Muscle layer of colon (tissue), 2 donors: ENCODE measurements around the gene SGCG.
"Not testable (repeated sequence)": the region's sequence is repeated elsewhere in the genome, so short reads cannot be mapped to it uniquely, and the experiment has no call there.

ENCODE experiments used
- H3K27ac ChIP-seq: one replicate; pipeline ENCODE4 v1.7.0; 2013; ENCODE audit warnings: low read depth, mild to moderate bottlenecking, low read length, moderate library complexity
- H3K27me3 ChIP-seq, 2 donors: one replicate each; pipeline ENCODE4 v1.7.0; 2013; ENCODE audit warnings: low read length in 2 of 2, mild to moderate bottlenecking in 2 of 2; ENCODE audit not compliant: insufficient read depth in 2 of 2, control insufficient read depth in 1 of 2
- H3K36me3 ChIP-seq: one replicate; pipeline ENCODE4 v1.7.0; 2013; ENCODE audit warnings: mild to moderate bottlenecking, low read length; ENCODE audit not compliant: insufficient read depth
- H3K4me1 ChIP-seq: one replicate; pipeline ENCODE4 v1.7.0; 2013; ENCODE audit warnings: mild to moderate bottlenecking, low read length; ENCODE audit not compliant: insufficient read depth
- H3K4me3 ChIP-seq, 2 donors: one replicate each; pipeline ENCODE4 v1.7.0; 2013; ENCODE audit warnings: low read length in 2 of 2, low read depth in 1 of 2, mild to moderate bottlenecking in 1 of 2, moderate library complexity in 1 of 2
- H3K9ac ChIP-seq: one replicate; pipeline ENCODE4 v1.7.0; 2013; ENCODE audit warnings: low read length
- H3K9me3 ChIP-seq: one replicate; pipeline ENCODE4 v1.7.0; 2013; ENCODE audit warnings: mild to moderate bottlenecking, low read length
- donor health status: abdominal sarcoma.
- donor health status: Adenocarcinoma of cecum.

SGCG gene, protein sequence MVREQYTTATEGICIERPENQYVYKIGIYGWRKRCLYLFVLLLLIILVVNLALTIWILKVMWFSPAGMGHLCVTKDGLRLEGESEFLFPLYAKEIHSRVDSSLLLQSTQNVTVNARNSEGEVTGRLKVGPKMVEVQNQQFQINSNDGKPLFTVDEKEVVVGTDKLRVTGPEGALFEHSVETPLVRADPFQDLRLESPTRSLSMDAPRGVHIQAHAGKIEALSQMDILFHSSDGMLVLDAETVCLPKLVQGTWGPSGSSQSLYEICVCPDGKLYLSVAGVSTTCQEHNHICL

GRCh38 chr13:23180711-23181110 is at the start of gene SGCG:
Gene SGCG (plus strand): TSS chr13:23180979. CDS start chr13:23203695, 22,716 bp downstream.
- Histone ChIP-seq H3K9ac (no peak within 1 kb of the TSS), H3K4me3 (no peak within 1 kb of the TSS), H3K9me3 (no peaks in the 10 kb centered on the region), H3K27me3 (no peaks in the 10 kb centered on the region), H3K4me1 (no peaks in the 10 kb centered on the region), H3K36me3 (no peaks in the 10 kb centered on the region), H3K27ac (no peak within 1 kb of the TSS)

DNA sequence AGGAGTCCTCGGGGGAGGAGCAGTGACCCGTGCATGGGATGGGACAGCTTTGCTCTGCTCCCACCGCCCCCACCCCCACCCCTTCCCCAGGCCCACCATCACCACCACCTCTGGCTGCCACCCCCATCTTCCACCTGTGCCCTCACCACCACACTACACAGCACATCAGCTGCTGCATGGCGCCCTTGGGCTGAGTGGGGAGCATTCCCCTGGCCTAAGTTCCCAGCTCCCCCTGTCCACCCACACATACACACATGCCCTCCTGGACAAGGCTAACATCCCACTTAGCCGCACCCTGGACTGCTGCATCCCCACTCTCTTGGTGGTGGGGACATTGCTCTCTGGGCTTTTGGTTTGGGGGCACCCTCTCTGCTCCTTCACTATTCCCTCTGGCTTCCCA is 46.2 kb upstream of the SGCG start:
- Histone ChIP-seq H3K4me3 (no peak overlapping the region), H3K4me1 (no peaks in the 10 kb centered on the region), H3K9ac (no peak overlapping the region), H3K9me3 (no peaks in the 10 kb centered on the region), H3K27ac (no peak overlapping the region), H3K36me3 (no peaks in the 10 kb centered on the region), H3K27me3 (no peaks in the 10 kb centered on the region)

GRCh38 chr13:23140492-23140891 is 40.3 kb upstream of the SGCG start:
- H3K4me1 ChIP-seq = no peaks in the 10 kb centered on the region
- no peaks in the 10 kb centered on the region for H3K36me3 ChIP-seq
- H3K9me3 ChIP-seq = no peaks in the 10 kb centered on the region
- no peak overlapping the region for H3K27ac ChIP-seq
- H3K9ac ChIP-seq = no peak overlapping the region
- no peaks in the 10 kb centered on the region for H3K27me3 ChIP-seq
- H3K4me3 ChIP-seq = no peak overlapping the region

DNA sequence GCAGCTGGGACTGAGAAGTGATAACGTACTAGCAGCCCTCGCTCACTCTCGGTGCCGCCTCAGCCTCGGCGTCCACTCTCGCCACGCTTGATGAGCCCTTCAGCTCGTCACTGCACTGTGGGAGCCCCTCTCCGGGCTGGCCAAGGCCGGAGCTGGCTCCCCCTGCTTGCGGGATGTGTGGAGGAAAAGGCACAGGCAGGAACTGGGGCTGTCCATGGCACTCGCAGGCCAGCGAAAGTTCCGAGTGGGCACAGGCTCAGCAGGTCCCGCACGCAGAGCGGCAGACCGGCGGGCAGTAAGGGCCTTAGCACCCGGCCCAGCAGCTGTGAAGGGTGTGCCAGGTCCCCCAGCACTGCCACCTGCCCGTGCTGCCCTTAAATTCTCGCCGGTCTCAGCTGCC is 38.8 kb upstream of the SGCG start:
- H3K36me3 ChIP-seq = no peaks in the 10 kb centered on the region
- no peak overlapping the region for H3K9ac ChIP-seq
- H3K27me3 ChIP-seq = no peaks in the 10 kb centered on the region
- no peak overlapping the region for H3K4me3 ChIP-seq
- H3K4me1 ChIP-seq = no peaks in the 10 kb centered on the region
- no peak overlapping the region for H3K27ac ChIP-seq
- no peaks in the 10 kb centered on the region for H3K9me3 ChIP-seq

DNA sequence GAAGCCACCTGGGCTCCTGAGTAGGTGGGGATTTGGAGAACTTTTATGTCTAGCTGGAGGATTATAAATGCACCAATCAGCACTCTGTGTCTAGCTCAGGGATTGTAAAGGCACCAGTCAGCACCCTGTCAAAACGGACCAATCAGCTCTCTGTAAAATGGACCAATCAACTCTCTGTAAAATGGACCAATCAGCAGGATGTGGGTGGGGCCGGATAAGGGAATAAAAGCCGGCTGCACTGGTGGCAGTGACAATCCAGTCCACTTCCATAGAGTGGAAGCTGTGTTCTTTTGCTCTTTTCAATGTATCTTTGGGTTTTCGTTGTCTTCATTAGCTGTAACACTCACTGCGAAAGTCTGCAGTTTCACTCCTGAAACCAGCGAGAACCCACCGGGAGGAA is 38.2 kb upstream of the SGCG start:
- H3K27me3 ChIP-seq, H3K9ac ChIP-seq, H3K36me3 ChIP-seq, H3K9me3 ChIP-seq, H3K27ac ChIP-seq, H3K4me1 ChIP-seq, H3K4me3 ChIP-seq: not testable (repeated sequence)

GRCh38 chr13:23144431-23144830 is 36.3 kb upstream of the SGCG start:
- Histone ChIP-seq H3K36me3 (no peaks in the 10 kb centered on the region), H3K9me3 (no peaks in the 10 kb centered on the region), H3K27me3 (no peaks in the 10 kb centered on the region), H3K4me3 (no peak overlapping the region), H3K9ac (no peak overlapping the region), H3K4me1 (no peaks in the 10 kb centered on the region), H3K27ac (no peak overlapping the region)

DNA sequence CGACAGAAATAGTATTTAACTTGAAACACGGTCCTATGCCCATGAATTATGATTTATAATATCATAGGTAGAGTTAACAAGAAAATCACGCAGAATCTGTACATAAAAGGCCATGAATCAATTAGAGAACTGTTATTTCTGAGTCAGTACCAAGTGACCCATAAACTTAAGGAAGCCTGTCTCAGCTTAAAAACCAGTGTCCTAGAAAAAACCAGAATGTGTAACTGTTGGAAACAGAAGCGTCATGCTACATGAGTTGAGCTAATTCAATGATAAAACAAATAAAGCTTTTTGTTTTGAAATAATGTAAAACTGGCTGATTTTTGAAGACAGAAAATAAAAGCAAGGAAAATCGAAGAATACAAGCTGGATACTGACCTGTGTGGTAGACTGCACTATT is 34.8 kb upstream of the SGCG start:
- Histone ChIP-seq H3K9me3 (no peaks in the 10 kb centered on the region), H3K4me1 (no peaks in the 10 kb centered on the region), H3K27me3 (no peaks in the 10 kb centered on the region), H3K36me3 (no peaks in the 10 kb centered on the region), H3K9ac (no peak overlapping the region), H3K27ac (no peak overlapping the region), H3K4me3 (no peak overlapping the region)

- H3K27me3 ChIP-seq = no peaks in the 10 kb centered on the region
- H3K4me1 ChIP-seq = no peaks in the 10 kb centered on the region
- H3K9me3 ChIP-seq = no peaks in the 10 kb centered on the region
- H3K27ac ChIP-seq = no peak overlapping the region
- no peak overlapping the region for H3K9ac ChIP-seq
- no peak overlapping the region for H3K4me3 ChIP-seq
- no peaks in the 10 kb centered on the region for H3K36me3 ChIP-seq
Observed at GRCh38 chr13:23146811-23147625, 33.8 kb upstream of the SGCG start.

DNA sequence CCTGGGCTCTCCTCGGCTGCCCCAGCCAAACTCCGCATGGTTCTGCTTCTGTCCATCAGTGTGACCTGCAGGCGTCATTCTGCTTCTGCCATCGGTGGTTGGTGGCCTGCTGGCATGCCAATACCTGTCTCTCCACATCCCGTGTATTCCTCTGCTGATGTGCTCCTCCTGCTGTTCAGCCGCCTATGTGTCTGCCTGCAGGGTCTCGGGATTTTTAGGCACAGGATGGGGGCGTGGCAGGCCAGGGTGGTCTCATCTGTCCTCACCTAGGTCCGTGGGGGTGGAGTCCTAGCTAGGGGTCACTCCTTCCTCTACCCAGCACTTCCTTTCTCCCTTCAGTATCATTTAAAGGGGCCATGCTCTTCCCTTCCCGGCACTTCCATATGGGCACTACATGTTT is 33.0 kb upstream of the SGCG start:
- Histone ChIP-seq H3K9ac (no peak overlapping the region), H3K4me1 (no peaks in the 10 kb centered on the region), H3K4me3 (no peak overlapping the region), H3K9me3 (no peaks in the 10 kb centered on the region), H3K27me3 (no peaks in the 10 kb centered on the region), H3K36me3 (no peaks in the 10 kb centered on the region), H3K27ac (no peak overlapping the region)

GRCh38 chr13:23157781-23158180 is 23.0 kb upstream of the SGCG start:
- H3K9ac ChIP-seq = no peak overlapping the region
- H3K4me3 ChIP-seq = no peak overlapping the region
- no peaks in the 10 kb centered on the region for H3K27me3 ChIP-seq
- no peaks in the 10 kb centered on the region for H3K4me1 ChIP-seq
- no peaks in the 10 kb centered on the region for H3K36me3 ChIP-seq
- H3K9me3 ChIP-seq = no peaks in the 10 kb centered on the region
- H3K27ac ChIP-seq = no peak overlapping the region

GRCh38 chr13:23159205-23159759 is 21.5 kb upstream of the SGCG start:
- H3K36me3 ChIP-seq = no peaks in the 10 kb centered on the region
- no peaks in the 10 kb centered on the region for H3K9me3 ChIP-seq
- no peak overlapping the region for H3K9ac ChIP-seq
- no peak overlapping the region for H3K27ac ChIP-seq
- H3K27me3 ChIP-seq = no peaks in the 10 kb centered on the region
- no peaks in the 10 kb centered on the region for H3K4me1 ChIP-seq
- H3K4me3 ChIP-seq = peak overlapping the region; percentile 21 to 38
